LHCN-M2 (cell line): ENCODE measurements around the gene NEB. TPM values are rescaled to one million over a fixed set of nuclear protein-coding genes. Genes with fewer than 3 reads are reported as not detected.
"Not testable (repeated sequence)": the region's sequence is repeated elsewhere in the genome, so short reads cannot be mapped to it uniquely, and the experiment has no call there.

Source experiments
- DNase-seq: peaks from one replicate; pipeline ENCODE4 v3.0.0-alpha.2; 2012; ENCODE audit warnings: low read depth
- total RNA-seq: library from RNA; depleted of rRNA; stranded (reverse); fragments of >200 nt; gene quantifications from 2 replicates; pipeline ENCODE4 v1.2.3, GENCODE V29; 2014

Gene NEB
- total RNA-seq, 1 experiment from 2014 or later, result 2.6 TPM

GRCh38 chr2:151698134-151698533, 36.1 kb downstream of the NEB start:
- not testable (repeated sequence) for DNase-seq

DNA sequence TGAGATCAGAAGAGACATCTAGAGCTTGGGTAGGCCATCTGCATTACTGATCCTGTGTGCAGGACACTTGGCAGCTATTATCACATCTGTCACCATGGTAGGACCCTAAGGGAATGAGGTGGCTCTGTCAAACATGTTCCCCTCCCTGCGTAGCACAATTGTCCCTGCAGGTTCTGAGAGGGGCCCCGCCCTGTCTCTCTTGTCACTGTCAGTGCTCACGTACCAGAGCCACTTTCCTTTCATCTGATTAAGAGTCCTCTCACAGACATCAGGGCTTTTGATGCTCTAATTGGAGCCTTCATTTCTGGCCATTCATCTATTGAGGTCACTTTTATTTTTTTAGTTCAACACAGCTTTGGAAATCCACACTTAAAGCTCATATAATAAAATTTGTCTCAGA, 38.5 kb downstream of the NEB start:
- DNase-seq, result no peak

GRCh38 chr2:151691631-151692030, 42.6 kb downstream of the NEB start:
- DNase-seq, result no peak

GRCh38 chr2:151688719-151689118, 45.6 kb downstream of the NEB start:
- no peak for DNase-seq

GRCh38 chr2:151682459-151683003, 51.7 kb downstream of the NEB start:
- DNase-seq, result no peak

GRCh38 chr2:151681051-151681450, 53.2 kb downstream of the NEB start:
- no peak for DNase-seq

DNA sequence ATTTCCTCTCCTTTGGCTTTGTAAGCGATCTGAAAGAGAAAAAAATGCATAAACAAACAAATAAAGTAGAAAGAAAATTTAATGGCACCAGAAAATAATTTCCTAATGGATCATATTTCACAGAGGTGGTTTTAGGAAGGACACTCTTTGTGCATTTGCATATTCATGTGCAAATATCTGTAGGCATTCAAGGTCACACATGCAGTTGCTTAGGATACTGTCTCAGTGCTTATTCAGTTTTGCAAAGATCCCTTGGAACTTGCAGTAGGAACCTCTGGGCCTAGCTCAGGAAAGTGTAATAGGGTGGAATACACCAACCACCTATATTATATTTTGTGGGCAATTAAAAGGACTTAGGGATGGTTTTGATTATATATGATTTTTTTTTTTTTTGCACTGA, 54.3 kb downstream of the NEB start:
- DNase-seq, result no peak

GRCh38 chr2:151678849-151679248, 55.4 kb downstream of the NEB start:
- DNase-seq, result no peak

DNA sequence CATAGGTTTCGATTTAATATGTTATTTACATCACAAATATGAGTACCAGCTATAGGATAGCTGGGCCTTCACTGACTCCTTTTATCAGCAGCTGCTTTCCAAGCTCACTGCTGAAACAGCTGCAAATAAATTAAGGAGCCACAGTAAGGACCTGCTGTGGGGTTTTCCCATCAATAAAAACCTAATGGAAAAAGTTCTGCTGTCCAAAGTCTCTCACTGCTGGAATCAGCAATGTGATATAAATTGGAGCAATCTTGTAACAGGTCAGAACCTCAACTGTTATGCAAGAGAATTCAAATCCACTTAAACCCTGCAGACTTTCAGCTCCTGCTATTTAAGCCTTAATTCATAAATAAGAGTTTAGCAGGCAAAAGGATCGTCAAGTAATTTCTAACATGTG, 61.3 kb downstream of the NEB start:
- no peak for DNase-seq

DNA sequence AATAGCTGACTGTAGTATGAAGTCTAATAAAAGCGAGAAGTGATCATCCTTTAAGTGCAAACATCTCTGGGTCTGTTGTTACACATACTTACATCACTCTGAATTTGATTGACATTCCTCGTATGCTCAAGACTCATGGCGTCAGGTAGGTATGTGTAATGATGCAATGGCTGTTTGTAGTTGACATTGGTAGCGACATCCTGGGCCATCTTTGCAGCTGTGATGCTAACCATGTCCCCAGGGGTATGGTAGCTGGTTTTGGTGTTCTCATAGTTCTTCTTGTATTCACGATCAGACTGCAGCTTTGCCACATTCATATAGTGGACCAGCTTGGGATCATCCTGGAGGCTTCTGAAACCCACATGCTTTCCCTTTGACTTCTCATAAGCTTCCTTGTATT, 62.0 kb downstream of the NEB start:
- DNase-seq, result no peak

DNA sequence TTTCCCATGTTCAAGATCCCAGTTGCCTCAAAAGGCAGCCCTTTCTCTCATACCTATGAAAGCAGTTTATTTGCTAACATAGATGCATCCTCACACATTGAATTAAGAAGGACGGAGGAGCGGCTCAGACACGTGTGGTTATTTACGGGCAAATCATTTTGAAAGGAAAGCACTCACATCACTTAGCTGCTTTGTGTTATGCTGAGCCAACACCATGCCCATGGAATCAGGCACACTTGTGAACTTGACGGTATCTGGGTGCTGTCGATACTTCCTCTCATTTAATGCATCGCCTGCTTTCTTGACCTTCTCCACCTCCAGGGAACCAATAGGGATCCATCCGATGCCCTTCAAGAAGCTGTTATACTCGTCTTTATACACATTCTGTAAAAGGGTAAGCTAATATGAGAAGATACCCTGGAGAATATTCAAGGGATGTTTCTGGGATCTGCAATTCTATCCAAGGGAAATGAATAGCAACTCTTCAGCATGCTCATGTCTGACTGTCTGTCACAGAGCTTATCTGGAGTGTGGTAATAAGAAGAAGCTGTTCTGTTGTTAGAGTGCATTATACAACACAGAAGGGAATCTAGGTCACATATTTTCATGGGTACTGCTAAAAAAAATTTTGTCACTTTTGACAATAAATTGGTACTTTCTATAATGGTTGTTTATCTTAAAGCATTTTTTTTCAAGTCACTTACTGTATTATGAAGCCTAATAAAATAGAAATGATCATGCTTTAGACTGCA, 63.3 kb downstream of the NEB start:
- no peak for DNase-seq

DNA sequence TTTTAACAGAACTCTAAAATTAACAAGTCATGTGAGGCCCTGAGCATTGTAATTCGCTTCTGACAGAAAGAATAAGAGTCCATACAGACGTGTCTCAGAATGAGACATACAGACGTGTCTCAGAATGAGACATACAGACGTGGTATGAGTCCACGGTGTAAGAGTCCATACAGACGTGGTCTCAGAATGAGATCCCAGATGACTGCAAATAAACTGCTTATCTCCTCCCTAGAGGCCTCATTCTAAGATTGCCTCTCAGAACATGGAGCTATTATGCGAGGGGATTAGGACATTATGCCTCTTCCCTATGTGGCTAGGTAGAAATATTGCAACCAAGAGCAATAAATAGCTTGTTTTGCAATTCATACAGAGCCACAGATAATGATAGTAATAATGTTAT, 63.9 kb downstream of the NEB start:
- no peak for DNase-seq

GRCh38 chr2:151669585-151670081, 64.6 kb downstream of the NEB start:
- DNase-seq, result no peak

- no peak for DNase-seq
Measured at GRCh38 chr2:151668737-151669136, 65.5 kb downstream of the NEB start.

DNA sequence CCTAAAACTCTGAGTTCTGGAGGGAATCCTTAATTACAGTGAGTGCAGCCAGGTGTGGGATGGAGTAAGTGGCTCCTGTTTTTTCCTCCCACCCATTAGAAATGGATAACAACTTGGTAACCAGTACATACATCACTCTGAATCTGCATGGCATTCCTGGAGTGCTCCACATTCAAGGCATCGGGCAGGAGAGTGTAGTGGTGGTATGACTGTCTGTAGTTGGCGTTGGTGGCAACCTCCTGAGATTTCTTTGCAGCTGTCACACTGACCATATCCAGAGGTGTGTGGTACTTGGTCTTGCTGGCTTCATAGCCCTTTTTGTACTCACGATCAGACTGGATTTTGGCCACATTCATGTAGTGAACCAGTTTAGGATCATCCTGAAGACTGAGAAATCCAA, 68.3 kb downstream of the NEB start:
- no peak for DNase-seq

GRCh38 chr2:151664520-151664919, 69.8 kb downstream of the NEB start:
- no peak for DNase-seq

GRCh38 chr2:151661625-151662024, 72.7 kb downstream of the NEB start:
- no peak for DNase-seq

DNA sequence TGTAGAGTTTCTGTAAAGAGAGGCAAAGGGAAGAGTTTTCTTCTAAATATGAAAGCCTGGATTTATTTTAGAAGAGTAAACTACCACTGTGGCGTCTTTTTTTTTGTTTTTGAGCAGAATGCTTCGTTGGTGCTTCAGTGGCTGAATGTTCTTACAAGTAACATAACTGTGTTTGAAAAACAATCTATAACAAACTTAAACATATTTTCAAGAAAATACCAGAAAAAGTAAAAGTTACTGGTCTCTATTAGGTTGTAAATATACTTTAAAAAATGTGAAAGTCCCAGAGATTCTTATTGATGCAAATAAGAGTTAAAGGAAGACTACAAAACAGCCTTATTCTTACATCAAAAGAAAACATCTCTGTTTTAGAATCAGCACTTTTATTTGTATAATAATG, 76.2 kb downstream of the NEB start:
- no peak for DNase-seq

- DNase-seq, result peak; percentile 5
Measured at GRCh38 chr2:151657667-151658076, 76.6 kb downstream of the NEB start.

- no peak for DNase-seq
Measured at GRCh38 chr2:151655663-151656398, 78.4 kb downstream of the NEB start.

DNA sequence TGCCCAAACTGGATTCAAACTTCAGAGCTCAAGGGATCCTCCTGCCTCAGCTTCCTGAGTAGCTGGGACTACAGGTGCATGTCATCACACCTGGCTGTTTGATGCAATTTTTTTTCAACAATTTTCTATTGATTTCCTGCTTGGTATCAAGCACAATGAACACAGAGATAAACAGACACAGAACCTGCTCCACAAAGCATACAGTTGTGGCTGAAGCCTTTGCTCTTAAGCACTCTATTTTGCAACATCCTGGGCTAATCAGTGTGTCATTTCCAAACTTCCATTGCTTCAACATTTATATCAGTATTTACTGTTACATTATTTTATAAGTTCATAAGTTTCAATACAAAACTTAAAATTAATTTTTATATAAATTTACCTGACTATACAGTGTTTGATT, 79.4 kb downstream of the NEB start:
- no peak for DNase-seq

DNA sequence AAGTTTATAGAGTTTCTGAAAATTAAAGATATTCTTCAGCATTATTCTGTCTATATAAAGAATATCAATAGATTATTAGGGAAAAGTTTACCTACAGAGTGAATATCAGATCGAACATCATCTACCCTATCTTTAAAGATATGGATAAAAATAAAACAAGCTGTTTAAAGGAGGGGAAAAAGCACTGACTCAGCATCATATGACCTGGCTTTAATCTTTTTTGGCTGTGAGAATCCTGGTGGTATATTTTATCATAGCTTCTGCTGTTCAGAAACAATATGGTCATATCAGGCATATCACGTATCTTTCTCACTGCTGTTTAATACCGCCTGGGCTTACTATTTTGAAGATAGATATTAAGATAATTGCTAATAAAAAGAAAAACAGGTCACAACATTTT, 80.2 kb downstream of the NEB start:
- no peak for DNase-seq

DNA sequence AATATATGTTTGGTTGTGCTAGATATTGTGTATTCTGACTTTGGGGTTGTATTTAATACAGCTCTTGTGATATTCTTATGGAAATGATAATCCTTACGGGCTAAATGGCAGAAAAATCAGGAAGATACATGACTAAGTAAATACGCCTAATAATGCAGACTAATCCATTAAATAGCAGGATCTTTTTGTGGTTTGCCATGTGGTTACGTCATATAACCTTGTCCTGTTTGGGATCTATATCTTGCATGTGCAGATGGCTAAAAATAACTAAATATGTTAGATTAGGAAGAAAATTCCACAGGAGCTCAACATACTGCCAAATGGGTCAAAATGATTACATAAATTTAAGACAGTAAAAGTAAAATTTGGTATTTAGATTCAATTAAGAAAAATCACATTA, 83.0 kb downstream of the NEB start:
- DNase-seq, result no peak
